Measurements from ENCODE around the gene SETDB1. TPM values are rescaled to one million over a fixed set of nuclear protein-coding genes. Genes with fewer than 3 reads are reported as not detected.

SETDB1 gene
- total RNA-seq, 2 experiments from 2014 or later, result 39.4 to 40.4 TPM

DNA sequence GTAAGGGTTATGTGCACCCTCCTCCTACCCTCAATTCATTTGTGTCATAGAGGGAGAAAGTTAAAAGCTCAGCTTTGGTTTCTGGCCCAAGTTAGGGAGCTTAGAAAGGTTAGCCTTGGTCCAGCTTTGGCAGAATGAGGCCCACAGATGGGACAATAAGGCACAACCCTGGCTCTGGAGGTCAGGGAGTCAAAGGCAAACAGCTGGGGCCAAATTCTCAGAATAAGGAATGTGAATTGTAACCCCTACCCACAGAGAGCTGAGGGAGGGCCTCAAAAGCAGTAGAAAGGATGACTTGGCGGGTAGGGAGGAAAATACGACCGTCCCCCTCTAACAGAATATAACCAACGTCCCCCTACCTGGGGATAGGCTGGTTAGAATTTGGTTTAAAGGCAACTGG is 39.4 kb downstream of the SETDB1 start:
- ATAC-seq (ENCODE audit: poor library complexity), result no peak
- intact Hi-C loops (cut with DNase I, micrococcal nuclease), result no loop called here
- no peaks in the 10 kb centered on the region for H3K9me3 ChIP-seq (ENCODE audit: control insufficient read depth in 1 of 2, insufficient read depth in 1 of 2, low read length in 2 of 2)
- Mint-ChIP-seq H3K27ac (no peak overlapping the region), H3K27me3 (no peaks in the 10 kb centered on the region), H3K4me1 (ENCODE audit: low read depth) (peaks cover 7% of the 10 kb centered on the region), H3K36me3 (ENCODE audit: low read depth) (peaks cover 96% of the 10 kb centered on the region), H3K9me3 (no peaks in the 10 kb centered on the region), H3K4me3 (no peak overlapping the region)
- H3K27ac ChIP-seq (ENCODE audit: low read depth in 1 of 2, low read length in 2 of 2), result no peak overlapping the region
- peaks cover 78% of the 10 kb centered on the region for H3K36me3 ChIP-seq (ENCODE audit: insufficient read depth, low read length)
- H3K27me3 ChIP-seq (ENCODE audit: control insufficient read depth in 1 of 2, insufficient read depth in 2 of 2, low read length in 2 of 2), result no peaks in the 10 kb centered on the region
- ChIA-PET POLR2A (no interaction called here), CTCF (interaction anchor here (1.3 kb wide), 1 partner anchor 13 kb away, joined by 4 read pairs; no protein-coding TSS in a partner anchor)
- DNase-seq, result no peak
- no peak overlapping the region for H3K4me3 ChIP-seq (ENCODE audit: low read length)
- peaks cover 8% of the 10 kb centered on the region for H3K4me1 ChIP-seq (ENCODE audit: insufficient read depth, low read length)
- TF ChIP-seq, protein P1, sequence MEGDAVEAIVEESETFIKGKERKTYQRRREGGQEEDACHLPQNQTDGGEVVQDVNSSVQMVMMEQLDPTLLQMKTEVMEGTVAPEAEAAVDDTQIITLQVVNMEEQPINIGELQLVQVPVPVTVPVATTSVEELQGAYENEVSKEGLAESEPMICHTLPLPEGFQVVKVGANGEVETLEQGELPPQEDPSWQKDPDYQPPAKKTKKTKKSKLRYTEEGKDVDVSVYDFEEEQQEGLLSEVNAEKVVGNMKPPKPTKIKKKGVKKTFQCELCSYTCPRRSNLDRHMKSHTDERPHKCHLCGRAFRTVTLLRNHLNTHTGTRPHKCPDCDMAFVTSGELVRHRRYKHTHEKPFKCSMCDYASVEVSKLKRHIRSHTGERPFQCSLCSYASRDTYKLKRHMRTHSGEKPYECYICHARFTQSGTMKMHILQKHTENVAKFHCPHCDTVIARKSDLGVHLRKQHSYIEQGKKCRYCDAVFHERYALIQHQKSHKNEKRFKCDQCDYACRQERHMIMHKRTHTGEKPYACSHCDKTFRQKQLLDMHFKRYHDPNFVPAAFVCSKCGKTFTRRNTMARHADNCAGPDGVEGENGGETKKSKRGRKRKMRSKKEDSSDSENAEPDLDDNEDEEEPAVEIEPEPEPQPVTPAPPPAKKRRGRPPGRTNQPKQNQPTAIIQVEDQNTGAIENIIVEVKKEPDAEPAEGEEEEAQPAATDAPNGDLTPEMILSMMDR (IDR thresholded peaks at IDR 0.05), result no peak

GRCh38 chr1:150966011-150966410 is 39.8 kb downstream of the SETDB1 start:
- DNase-seq, result no peak
- no peak overlapping the region for H3K27ac ChIP-seq (ENCODE audit: low read depth in 1 of 2, low read length in 2 of 2)
- no peak overlapping the region for H3K4me3 ChIP-seq (ENCODE audit: low read length)
- Mint-ChIP-seq H3K9me3 (no peaks in the 10 kb centered on the region), H3K27ac (no peak overlapping the region), H3K27me3 (no peaks in the 10 kb centered on the region), H3K4me3 (no peak overlapping the region), H3K4me1 (ENCODE audit: low read depth) (peaks cover 11% of the 10 kb centered on the region), H3K36me3 (ENCODE audit: low read depth) (peaks cover 92% of the 10 kb centered on the region)
- CTCF ChIA-PET, result interaction anchor here (1.3 kb wide), 1 partner anchor 13 kb away, joined by 4 read pairs; no protein-coding TSS in a partner anchor
- TF ChIP-seq, protein P1 (IDR thresholded peaks at IDR 0.05), result no peak
- POLR2A ChIA-PET, result interaction anchor here (1.2 kb wide), 1 partner anchor 602 kb away, joined by 3 read pairs; no protein-coding TSS in a partner anchor
- no peaks in the 10 kb centered on the region for H3K9me3 ChIP-seq (ENCODE audit: control insufficient read depth in 1 of 2, insufficient read depth in 1 of 2, low read length in 2 of 2)
- no peaks in the 10 kb centered on the region for H3K27me3 ChIP-seq (ENCODE audit: control insufficient read depth in 1 of 2, insufficient read depth in 2 of 2, low read length in 2 of 2)
- H3K4me1 ChIP-seq (ENCODE audit: insufficient read depth, low read length), result peaks cover 12% of the 10 kb centered on the region
- intact Hi-C loops (cut with DNase I, micrococcal nuclease), result no loop called here
- no peak for ATAC-seq (ENCODE audit: poor library complexity)
- peaks cover 74% of the 10 kb centered on the region for H3K36me3 ChIP-seq (ENCODE audit: insufficient read depth, low read length)

GRCh38 chr1:150967936-150968335 is 41.8 kb downstream of the SETDB1 start:
- Histone ChIP-seq H3K4me3 (ENCODE audit: low read length) (no peak overlapping the region), H3K27ac (ENCODE audit: low read depth in 1 of 2, low read length in 2 of 2) (no peak overlapping the region), H3K27me3 (ENCODE audit: control insufficient read depth in 1 of 2, insufficient read depth in 2 of 2, low read length in 2 of 2) (no peaks in the 10 kb centered on the region), H3K4me1 (ENCODE audit: insufficient read depth, low read length) (peaks cover 31% of the 10 kb centered on the region), H3K36me3 (ENCODE audit: insufficient read depth, low read length) (peaks cover 55% of the 10 kb centered on the region), H3K9me3 (ENCODE audit: control insufficient read depth in 1 of 2, insufficient read depth in 1 of 2, low read length in 2 of 2) (no peaks in the 10 kb centered on the region)
- Mint-ChIP-seq H3K4me1 (ENCODE audit: low read depth) (peaks cover 30% of the 10 kb centered on the region), H3K27ac (no peak overlapping the region), H3K27me3 (no peaks in the 10 kb centered on the region), H3K9me3 (no peaks in the 10 kb centered on the region), H3K4me3 (no peak overlapping the region), H3K36me3 (ENCODE audit: low read depth) (peaks cover 79% of the 10 kb centered on the region)
- ATAC-seq (ENCODE audit: poor library complexity) (no peak), DNase-seq (no peak)
- TF ChIP-seq, protein P1 (IDR thresholded peaks at IDR 0.05), result no peak
- intact Hi-C loops (cut with DNase I, micrococcal nuclease), result no loop called here
- CTCF ChIA-PET, result interaction anchor here (0.6 kb wide), 1 partner anchor 33 kb away, joined by 3 read pairs; no protein-coding TSS in a partner anchor
- POLR2A ChIA-PET, result interaction anchor here (0.9 to 1.1 kb wide), 2 partner anchors 9 to 20 kb away, joined by 3 read pairs; no protein-coding TSS in a partner anchor
